GM23338 (cell line): ENCODE results near the gene PPM1J. TPM values are rescaled to one million over a fixed set of nuclear protein-coding genes. Genes with fewer than 3 reads are reported as not detected.

Source experiments
- ATAC-seq: fragments of 200-7000 bp; cut with Tn5 transposase; 3 replicates; pipeline ENCODE4 v1.9.1; 2020
- DNase-seq: peaks from one replicate; pipeline ENCODE4 v3.0.0-alpha.2; 2015; ENCODE audit warnings: low spot score
- H2AFZ ChIP-seq: fragments of 200-600 bp; sonication (generic); 2 replicates; pipeline ENCODE4 v1.8.0; 2016; ENCODE audit warnings: antibody characterized with exemption, mild to moderate bottlenecking, moderate library complexity
- H3F3A ChIP-seq: fragments of 200-600 bp; sonication (generic); replicated peaks from 2 replicates; pipeline ENCODE4 v1.8.0; 2017; ENCODE audit warnings: antibody characterized with exemption, mixed run types, low read depth
- H3K27ac ChIP-seq: fragments of 200-600 bp; sonication (generic); 2 replicates; pipeline ENCODE4 v1.6.1; 2016; ENCODE audit warnings: low read depth
- H3K27me3 ChIP-seq: fragments of 200-600 bp; sonication (generic); 2 replicates; pipeline ENCODE4 v1.8.0; 2016; ENCODE audit warnings: mild to moderate bottlenecking, mixed run types, moderate library complexity; ENCODE audit not compliant: insufficient read depth
- H3K36me3 ChIP-seq: fragments of 200-600 bp; sonication (generic); 2 replicates; pipeline ENCODE4 v1.8.0; 2016; ENCODE audit warnings: mild to moderate bottlenecking; ENCODE audit not compliant: insufficient read depth
- H3K4me1 ChIP-seq: fragments of 200-600 bp; sonication (generic); 2 replicates; pipeline ENCODE4 v1.8.0; 2016; ENCODE audit warnings: mild to moderate bottlenecking, moderate library complexity; ENCODE audit not compliant: insufficient read depth
- H3K4me2 ChIP-seq: fragments of 200-600 bp; sonication (generic); 2 replicates; pipeline ENCODE4 v1.7.1; 2017; ENCODE audit warnings: mixed run types
- H3K4me3 ChIP-seq: fragments of 200-600 bp; sonication (generic); 2 replicates; pipeline ENCODE4 v1.6.1; 2016; ENCODE audit warnings: mixed run types
- H3K79me2 ChIP-seq: fragments of 200-600 bp; sonication (generic); replicated peaks from 2 replicates; pipeline ENCODE4 v1.8.0; 2017; ENCODE audit warnings: mild to moderate bottlenecking; ENCODE audit not compliant: insufficient read depth
- H3K9me2 ChIP-seq: fragments of 200-600 bp; sonication (generic); 2 replicates; pipeline ENCODE4 v1.8.0; 2017; ENCODE audit not compliant: insufficient read depth
- H4K20me1 ChIP-seq: fragments of 200-600 bp; sonication (generic); replicated peaks from 2 replicates; pipeline ENCODE4 v1.8.0; 2017; ENCODE audit warnings: mild to moderate bottlenecking; ENCODE audit not compliant: insufficient read depth
- H3K27ac Mint-ChIP-seq: 2 replicates; pipeline ENCODE4 v1.8.0; 2020; ENCODE audit warnings: inconsistent platforms, mild to moderate bottlenecking, moderate library complexity, mixed read lengths
- H3K27me3 Mint-ChIP-seq: 3 replicates; pipeline ENCODE4 v1.8.0; 2022; ENCODE audit warnings: low read depth, mild to moderate bottlenecking, moderate library complexity, mixed read lengths, inconsistent platforms; ENCODE audit not compliant: insufficient read depth, poor library complexity
- H3K36me3 Mint-ChIP-seq: 3 replicates; pipeline ENCODE4 v1.8.0; 2021; ENCODE audit warnings: low read depth, mild to moderate bottlenecking, inconsistent platforms, moderate library complexity, mixed read lengths
- H3K4me1 Mint-ChIP-seq: 3 replicates; pipeline ENCODE4 v1.8.0; 2020; ENCODE audit warnings: mild to moderate bottlenecking, inconsistent platforms, mixed read lengths
- H3K4me3 Mint-ChIP-seq: 3 replicates; pipeline ENCODE4 v1.8.0; 2021; ENCODE audit warnings: moderate library complexity, mild to moderate bottlenecking, inconsistent platforms, mixed read lengths
- H3K9me3 Mint-ChIP-seq: 3 replicates; pipeline ENCODE4 v1.8.0; 2020; ENCODE audit warnings: moderate library complexity, mild to moderate bottlenecking, inconsistent platforms, mixed read lengths
- CTCF ChIP-seq, 2 experiments: fragments of 200-600 bp in 1 of 2; sonication (generic) in 1 of 2; conservative IDR thresholded peaks; 2 replicates each; pipeline versions ENCODE4 v1.5.1 to v1.6.1; 2016 to 2017; ENCODE audit warnings: antibody characterized with exemption in 2 of 2, low read depth in 2 of 2, mild to moderate bottlenecking in 2 of 2, moderate library complexity in 1 of 2
- EZH2 ChIP-seq: fragments of 200-600 bp; sonication (generic); IDR thresholded peaks from one replicate; pipeline ENCODE4 v1.8.0; 2017; ENCODE audit warnings: antibody characterized with exemption, mild to moderate bottlenecking, low read depth; ENCODE audit not compliant: unreplicated experiment
- EZH2phosphoT487 ChIP-seq: fragments of 200-600 bp; sonication (generic); IDR thresholded peaks from one replicate; pipeline ENCODE4 v1.8.1; 2018; ENCODE audit warnings: antibody characterized with exemption; ENCODE audit not compliant: unreplicated experiment
- JUNB ChIP-seq: IDR thresholded peaks from one replicate; pipeline ENCODE4 v1.6.1; 2016; ENCODE audit warnings: antibody characterized with exemption; ENCODE audit not compliant: unreplicated experiment
- NANOG ChIP-seq: IDR thresholded peaks from 2 replicates; pipeline ENCODE4 v1.6.1; 2016; ENCODE audit warnings: antibody characterized with exemption, borderline replicate concordance
- POLR2AphosphoS5 ChIP-seq: IDR thresholded peaks from 2 replicates; pipeline ENCODE4 v1.6.1; 2016; ENCODE audit warnings: antibody characterized with exemption, low read depth
- REST ChIP-seq: IDR thresholded peaks from one replicate; pipeline ENCODE4 v1.6.1; 2018; ENCODE audit warnings: antibody characterized with exemption; ENCODE audit not compliant: unreplicated experiment
- STAT1 ChIP-seq: IDR thresholded peaks from one replicate; pipeline ENCODE4 v1.6.1; 2016; ENCODE audit warnings: antibody characterized with exemption; ENCODE audit not compliant: unreplicated experiment
- ZNF114 ChIP-seq: fragments of 250-450 bp; sonication (Bioruptor Pico); IDR thresholded peaks from 2 replicates; pipeline ENCODE4 v1.5.0; 2020; ENCODE audit warnings: mild to moderate bottlenecking, moderate library complexity
- ZNF462 ChIP-seq: fragments of 250-450 bp; sonication (Bioruptor Pico); IDR thresholded peaks from 2 replicates; pipeline ENCODE4 v1.5.0; 2020; ENCODE audit warnings: mild to moderate bottlenecking, moderate library complexity
- polyA plus RNA-seq: library from polyadenylated mRNA; unstranded; fragments of >200 nt; fragmentation: Nextera tagmentation; extraction: Ambion mirVana; gene quantifications from 2 replicates; pipeline ENCODE4 v1.2.1, GENCODE V29; 2016
- total RNA-seq: library from RNA; depleted of rRNA; stranded (reverse); fragments of >200 nt; shearing (Covaris generic); gene quantifications from 2 replicates; pipeline ENCODE4 v1.2.3, GENCODE V29; 2014

The PPM1J gene
- total and polyA plus RNA-seq, 2 experiments from 2014 or later = 19.0 to 22.4 TPM

GRCh38 chr1:112677501-112677900, 37.6 kb downstream of the PPM1J start:
- Histone ChIP-seq H3K9me2 (no peaks in the 10 kb centered on the region), H3K79me2 (peaks cover 49% of the 10 kb centered on the region), H4K20me1 (peaks cover 12% of the 10 kb centered on the region; the same call in 1 of the 2 replicates), H2AFZ (no peak overlapping the region), H3K27ac (no peak overlapping the region), H3K36me3 (no peaks in the 10 kb centered on the region), H3K4me2 (no peak overlapping the region), H3K27me3 (peaks cover 12% of the 10 kb centered on the region), H3F3A (0 out of 2 replicates have a peak, but pooled peaks cover 4% of the 10 kb centered on the region), H3K4me1 (peaks cover 30% of the 10 kb centered on the region), H3K4me3 (no peak overlapping the region)
- DNase-seq = no peak
- Mint-ChIP-seq H3K36me3 (peaks cover 12% of the 10 kb centered on the region; the same call in 1 of the 3 replicates), H3K9me3 (peaks cover 4% of the 10 kb centered on the region; the same call in 1 of the 3 replicates), H3K27ac (no peak overlapping the region), H3K4me1 (peaks cover 33% of the 10 kb centered on the region), H3K4me3 (no peak overlapping the region), H3K27me3 (peaks cover 18% of the 10 kb centered on the region)
- TF ChIP-seq POLR2AphosphoS5 (no peak), EZH2 (no peak)
- no peak for ATAC-seq

GRCh38 chr1:112676543-112676942, 38.6 kb downstream of the PPM1J start:
- Mint-ChIP-seq H3K27ac (no peak overlapping the region), H3K4me1 (peaks cover 43% of the 10 kb centered on the region), H3K27me3 (peaks cover 18% of the 10 kb centered on the region), H3K36me3 (peaks cover 12% of the 10 kb centered on the region; the same call in 2 of the 3 replicates), H3K4me3 (peak overlapping the region; percentile 80; the same call in 2 of the 3 replicates), H3K9me3 (peaks cover 4% of the 10 kb centered on the region; the same call in 1 of the 3 replicates)
- Histone ChIP-seq H3K36me3 (no peaks in the 10 kb centered on the region), H3K79me2 (peaks cover 49% of the 10 kb centered on the region), H4K20me1 (peaks cover 12% of the 10 kb centered on the region; the same call in 1 of the 2 replicates), H3K4me3 (peak overlapping the region; percentile 71; the same call in 1 of the 2 replicates), H3F3A (0 out of 2 replicates have a peak, but pooled peaks cover 4% of the 10 kb centered on the region), H3K4me1 (peaks cover 34% of the 10 kb centered on the region), H3K9me2 (no peaks in the 10 kb centered on the region), H2AFZ (no peak overlapping the region), H3K27me3 (peaks cover 12% of the 10 kb centered on the region), H3K27ac (no peak overlapping the region), H3K4me2 (peak overlapping the region; percentile 83; the same call in 1 of the 2 replicates)
- DNase-seq (no peak), ATAC-seq (no peak)
- TF ChIP-seq ZNF462 (CRISPR knock-in tag) (no peak), EZH2phosphoT487 (no peak), JUNB (no peak), STAT1 (no peak), REST (no peak), POLR2AphosphoS5 (no peak), ZNF114 (no peak), NANOG (no peak), EZH2 (no peak), CTCF (conservative IDR thresholded peaks at IDR 0.05; ENCODE audit: low read depth in 2 of 2) (no peak)
